GM18511 (cell line): ENCODE data around the gene ABHD2.
A peak's percentile ranks its signal among the peaks of the same experiment; 100 is the strongest.

Source experiments
- ATAC-seq: cut with Tn5 transposase; IDR thresholded peaks from one replicate; pipeline ENCODE4 v1.9.1; 2021; ENCODE audit warnings: mild to moderate bottlenecking, moderate library complexity; ENCODE audit not compliant: unreplicated experiment

ABHD2 gene

DNA sequence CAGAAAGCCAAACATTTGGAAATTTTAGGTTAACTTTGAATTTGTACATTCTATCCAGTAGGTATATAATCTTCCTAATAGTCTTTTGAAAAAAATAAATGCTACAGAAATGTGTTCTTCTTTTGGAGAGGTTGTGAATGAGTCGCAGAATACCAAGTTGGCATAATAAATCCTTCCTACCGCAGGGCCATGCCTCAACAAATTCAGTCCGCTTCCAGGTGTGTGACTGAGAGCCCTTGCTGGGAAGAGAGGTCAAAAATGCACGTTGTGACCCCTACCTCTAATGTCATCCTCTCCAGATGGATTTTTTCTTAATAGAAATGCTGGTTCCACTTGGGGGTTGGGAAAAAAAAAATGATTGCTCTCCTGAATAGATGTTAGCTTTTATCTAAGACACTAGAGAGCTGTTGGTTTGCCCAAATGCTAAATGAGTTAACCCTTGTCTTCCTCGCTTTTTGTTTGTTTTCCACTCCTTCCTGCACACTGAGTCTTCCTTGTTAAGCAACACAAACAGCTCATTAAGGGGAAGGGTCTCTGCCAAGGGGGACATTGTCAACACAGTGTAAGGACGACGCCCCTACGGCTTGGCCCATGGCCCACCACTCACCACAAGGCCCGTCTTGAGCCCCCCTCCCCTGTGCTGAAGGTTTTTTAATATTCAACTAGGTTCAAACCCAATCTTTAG lies 99.2 kb downstream of the ABHD2 start:
- ATAC-seq, result no peak

DNA sequence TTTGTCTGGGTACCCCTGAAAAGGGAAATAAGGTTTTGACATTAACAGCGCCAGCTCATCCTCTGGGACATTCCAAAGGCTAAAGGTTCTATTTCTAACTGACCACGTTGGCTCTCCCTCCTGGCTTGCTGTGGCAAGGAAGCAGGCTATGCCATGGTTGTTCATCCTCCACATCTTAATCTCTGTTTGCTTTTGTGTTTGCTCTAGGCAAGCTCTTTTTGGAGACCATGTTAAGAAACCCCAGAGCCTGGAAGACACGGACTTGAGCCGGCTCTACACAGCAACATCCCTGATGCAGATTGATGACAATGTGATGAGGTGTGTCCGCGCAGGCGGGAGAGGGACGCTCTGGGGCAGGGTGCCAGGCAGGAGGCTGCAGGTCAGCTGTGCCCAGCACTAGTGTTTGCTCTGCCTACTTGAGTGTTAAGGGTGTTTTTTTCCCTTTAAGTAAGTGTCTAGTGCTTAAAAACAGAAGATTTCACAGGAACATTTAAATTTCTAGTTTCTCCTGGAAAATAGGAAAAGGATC lies 99.8 kb downstream of the ABHD2 start:
- ATAC-seq, result no peak

- no peak for ATAC-seq
Measured at GRCh38 chr15:89192136-89192535, 103.9 kb downstream of the ABHD2 start.

DNA sequence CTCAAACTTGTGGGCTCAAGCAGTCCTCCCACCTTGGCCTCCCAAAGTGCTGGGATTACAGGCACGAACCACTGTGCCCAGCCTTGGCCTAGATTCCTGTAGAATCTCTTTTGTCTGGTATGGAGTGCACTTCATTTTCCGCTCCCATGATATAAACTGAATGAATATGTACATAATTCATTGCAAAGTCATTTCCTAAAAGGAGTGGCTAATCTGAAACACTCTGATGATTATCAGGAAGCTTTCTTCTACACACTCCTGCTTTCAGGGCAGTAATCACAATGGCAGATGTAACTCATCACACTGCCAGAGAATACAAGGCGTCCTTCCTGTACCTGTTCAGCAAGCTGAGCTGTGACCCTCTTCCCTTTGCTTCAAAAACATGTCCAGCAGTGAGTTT lies 104.5 kb downstream of the ABHD2 start:
- ATAC-seq, result no peak

- ATAC-seq, result no peak
Measured at GRCh38 chr15:89194608-89195007, 106.4 kb downstream of the ABHD2 start.

DNA sequence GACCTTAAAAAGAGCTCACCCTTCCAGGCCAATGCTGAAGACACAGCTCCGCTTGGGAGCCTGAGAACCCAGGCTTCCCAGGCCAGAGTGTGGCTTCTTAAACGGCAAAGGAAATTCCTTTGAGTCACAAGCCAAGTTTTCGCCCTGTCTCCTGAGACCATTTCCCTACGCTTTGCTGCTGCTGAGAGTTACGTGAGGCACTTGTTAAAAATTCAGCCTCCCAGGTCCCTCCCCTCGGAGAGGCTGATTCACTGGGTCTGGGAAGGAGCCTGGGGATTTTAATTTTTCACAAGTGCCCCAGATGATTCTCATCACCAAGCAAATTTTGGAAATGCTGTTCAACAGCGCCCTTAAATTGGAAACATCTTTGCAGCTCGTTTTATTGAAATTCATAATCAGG lies 107.6 kb downstream of the ABHD2 start:
- no peak for ATAC-seq

GRCh38 chr15:89196241-89196640 lies 108.0 kb downstream of the ABHD2 start:
- ATAC-seq, result no peak

- no peak for ATAC-seq
Measured at GRCh38 chr15:89196994-89197393, 108.7 kb downstream of the ABHD2 start.

- ATAC-seq, result no peak
Measured at GRCh38 chr15:89197503-89197971, 109.3 kb downstream of the ABHD2 start.

GRCh38 chr15:89198196-89198595 lies 109.9 kb downstream of the ABHD2 start:
- no peak for ATAC-seq

DNA sequence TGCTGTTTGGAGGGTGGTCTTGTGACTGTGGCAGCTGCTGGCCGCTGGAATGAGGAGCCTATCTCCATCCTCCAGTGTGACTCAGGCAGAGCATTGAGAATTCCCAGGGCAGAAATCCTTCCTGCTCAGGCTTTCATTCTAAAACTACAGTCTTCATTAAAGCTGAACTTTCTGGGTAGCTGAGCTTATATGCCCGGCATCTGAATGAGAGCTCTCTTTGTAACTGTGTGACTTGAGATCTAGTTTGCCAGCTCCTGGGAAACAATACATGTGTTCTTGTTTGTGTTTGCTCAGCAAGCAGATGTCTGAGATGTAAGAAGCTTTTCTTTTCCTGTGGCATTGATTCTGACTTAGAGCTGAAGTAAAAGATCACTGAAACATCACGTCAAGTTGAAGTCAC lies 110.7 kb downstream of the ABHD2 start:
- no peak for ATAC-seq

DNA sequence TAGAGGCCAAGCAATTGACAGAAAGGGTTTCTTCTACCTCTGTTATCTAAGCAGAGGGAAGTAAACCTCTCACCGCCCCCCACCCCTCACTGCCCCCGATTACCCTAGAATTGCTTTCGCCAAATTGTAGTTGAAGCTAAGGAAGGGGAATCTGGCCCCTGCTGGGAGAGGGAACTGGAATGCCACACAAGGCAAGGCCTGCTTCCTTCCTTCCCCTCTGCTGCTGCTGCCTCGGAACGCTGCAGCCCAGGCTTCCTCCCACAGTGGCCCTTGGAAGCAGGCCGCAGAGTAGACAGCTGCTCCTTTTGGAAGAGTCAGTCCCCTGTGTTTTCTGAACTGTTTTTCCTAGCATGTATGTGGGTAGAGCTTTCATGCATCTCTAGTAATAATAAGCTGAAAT lies 111.5 kb downstream of the ABHD2 start:
- ATAC-seq, result no peak

- no peak for ATAC-seq
Measured at GRCh38 chr15:89200182-89200581, 111.9 kb downstream of the ABHD2 start.

DNA sequence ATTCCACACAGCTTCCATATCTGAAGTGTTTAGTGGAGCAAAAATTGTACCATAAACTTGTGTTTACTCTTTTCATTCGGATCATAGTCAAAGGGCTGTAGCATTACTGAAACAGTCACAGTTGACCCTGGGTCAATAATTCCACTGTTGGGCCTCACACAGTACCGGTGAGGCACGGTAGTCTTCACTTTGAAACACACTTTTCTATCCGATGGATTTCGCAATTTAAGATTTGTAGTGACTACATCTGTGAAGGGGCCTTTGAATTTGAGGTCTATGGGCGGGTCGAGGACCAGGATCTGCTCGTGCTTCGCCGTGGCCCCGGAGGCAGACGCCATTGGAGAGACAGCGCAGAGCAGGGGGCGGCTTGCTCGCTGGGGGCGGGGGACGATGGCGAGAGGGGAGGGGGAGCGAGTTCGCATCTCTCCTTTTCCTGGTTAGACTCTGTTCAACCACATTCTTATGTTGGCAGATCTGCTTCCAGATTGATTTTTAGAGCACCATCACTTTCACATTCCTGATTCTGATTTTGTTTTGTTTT lies 113.3 kb downstream of the ABHD2 start:
- no peak for ATAC-seq

- ATAC-seq, result no peak
Measured at GRCh38 chr15:89203705-89204273, 115.5 kb downstream of the ABHD2 start.

DNA sequence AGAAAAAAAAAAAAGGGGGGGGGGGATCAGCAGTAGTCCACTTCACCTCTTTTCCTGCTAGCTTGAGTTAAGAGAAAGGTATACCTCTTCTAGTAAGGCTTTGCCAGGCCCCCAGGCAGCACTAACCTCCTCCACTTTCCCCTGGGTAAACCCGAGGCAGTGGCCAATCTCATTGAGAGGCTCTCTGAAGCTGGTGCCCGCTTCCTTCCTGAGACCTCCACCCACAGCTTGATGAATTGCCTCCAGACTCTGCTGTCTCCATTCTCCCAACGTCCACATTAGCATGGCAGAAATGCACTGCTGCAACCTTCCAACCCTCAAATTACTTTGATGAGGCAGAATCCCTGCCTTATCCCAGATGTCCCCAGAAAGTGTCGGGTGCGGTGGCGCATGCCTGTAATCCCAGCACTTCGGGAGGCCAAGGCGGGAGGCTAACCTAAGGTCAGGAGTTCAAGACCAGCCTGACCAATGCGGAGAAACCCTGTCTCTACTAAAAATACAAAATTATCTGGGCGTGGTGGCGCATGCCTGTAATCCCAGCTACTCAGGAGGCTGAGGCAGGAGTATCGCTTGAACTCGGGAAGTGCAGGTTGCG lies 117.8 kb downstream of the ABHD2 start:
- no peak for ATAC-seq

- ATAC-seq, result peak; percentile 78
Measured at GRCh38 chr15:89206908-89207331, 118.7 kb downstream of the ABHD2 start.

DNA sequence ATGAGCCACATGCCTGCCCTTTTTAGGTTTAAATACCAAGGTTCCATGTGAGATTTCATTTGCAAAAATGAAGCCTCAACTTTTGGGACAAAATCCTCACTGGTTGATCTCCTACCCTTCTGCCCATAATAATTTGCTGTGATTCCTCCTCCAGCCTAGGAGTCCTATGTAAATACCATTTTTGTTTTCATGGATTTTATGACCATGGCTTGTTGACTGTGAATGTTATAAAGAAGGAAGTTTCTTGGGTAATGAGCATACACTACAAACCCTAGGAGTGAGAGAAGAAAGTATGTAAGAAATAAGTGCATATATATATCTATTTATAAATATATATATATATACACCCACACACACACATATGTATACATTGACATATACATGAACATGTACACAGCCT lies 120.0 kb downstream of the ABHD2 start:
- ATAC-seq, result no peak

DNA sequence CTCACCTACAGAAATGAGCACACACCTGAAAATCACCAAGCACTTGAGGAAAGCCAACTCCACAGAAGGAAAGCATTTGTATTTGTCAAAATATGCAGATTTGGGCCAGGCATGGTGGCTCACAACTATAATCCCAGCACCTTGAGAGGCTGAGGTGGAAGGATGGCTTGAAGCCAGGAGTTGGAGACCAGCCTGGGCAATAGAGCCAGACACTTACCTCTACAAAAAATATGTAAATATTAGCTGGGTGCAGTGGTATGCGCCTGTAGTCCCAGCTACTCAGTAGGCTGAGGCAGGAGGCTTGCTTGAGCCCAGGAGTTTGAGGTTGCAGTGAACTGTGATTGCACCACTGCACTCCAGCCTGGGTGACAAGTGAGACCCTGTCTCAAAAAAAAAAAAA lies 120.8 kb downstream of the ABHD2 start:
- ATAC-seq, result no peak

DNA sequence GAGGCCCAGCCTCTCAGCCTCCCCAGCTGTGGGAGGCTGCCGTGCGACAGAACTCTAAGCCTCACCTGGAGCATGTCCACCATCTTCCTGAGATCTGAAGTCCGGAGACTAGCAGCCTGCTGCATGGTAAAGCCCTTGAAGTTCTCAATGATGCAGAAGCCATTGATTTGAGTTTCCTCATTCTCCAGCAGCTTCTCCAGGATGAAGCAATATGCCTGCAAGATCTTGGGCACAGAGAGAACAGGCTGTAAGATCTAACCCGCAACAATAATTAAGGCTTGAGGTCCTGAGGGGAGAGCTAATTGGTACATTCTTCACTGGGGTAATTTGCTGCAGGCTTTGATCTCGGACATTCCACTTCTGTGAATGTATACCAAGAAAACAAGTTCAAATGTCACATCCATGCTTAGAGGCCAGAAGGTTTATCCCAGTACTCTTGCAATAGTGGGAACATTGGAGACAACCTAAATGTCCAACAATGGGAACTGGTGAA lies 123.5 kb downstream of the ABHD2 start:
- ATAC-seq, result no peak

DNA sequence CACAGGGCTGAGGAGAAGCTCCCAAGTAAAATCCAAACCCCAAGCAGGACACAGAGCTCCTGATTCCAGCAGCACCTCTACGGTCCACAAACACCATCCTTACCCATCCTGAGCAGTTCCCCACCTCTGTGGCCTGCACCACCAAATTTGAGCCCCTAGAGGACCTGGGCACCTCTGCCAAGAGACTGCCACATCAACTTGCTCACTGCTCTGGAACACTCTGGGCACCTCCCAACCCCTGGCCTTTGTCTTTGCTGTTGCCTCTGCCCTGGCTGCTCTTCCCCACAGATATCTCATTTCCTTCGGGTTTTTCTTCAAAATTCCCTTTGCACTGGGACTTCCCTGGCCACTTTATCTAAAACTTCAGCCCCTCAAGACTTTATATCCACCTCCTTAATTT lies 127.4 kb downstream of the ABHD2 start:
- no peak for ATAC-seq

DNA sequence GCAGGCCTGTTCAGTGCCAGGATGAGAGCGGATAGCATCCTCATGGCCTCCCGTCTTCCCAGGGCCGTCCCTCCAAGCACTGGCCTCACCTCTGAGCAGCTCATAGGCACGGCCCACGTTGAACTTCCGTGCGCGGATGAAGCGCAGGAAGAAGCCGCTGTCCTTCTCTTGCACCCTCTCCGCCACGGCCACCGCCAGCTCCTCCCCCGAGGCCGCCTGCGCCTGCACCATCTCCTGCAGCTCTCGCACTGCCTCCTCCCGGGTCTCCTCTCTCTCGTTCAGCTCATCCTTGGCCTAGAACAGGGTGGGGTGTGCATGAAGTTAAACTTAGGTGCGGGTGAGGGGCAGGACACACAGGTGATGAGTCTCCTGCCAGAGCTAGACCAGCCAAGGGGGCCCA lies 128.8 kb downstream of the ABHD2 start:
- ATAC-seq, result no peak
